MG63 (cell line): ENCODE results near the gene REXO5. TPM values are rescaled to one million over a fixed set of nuclear protein-coding genes. Genes with fewer than 3 reads are reported as not detected.
"Not testable (repeated sequence)": the region's sequence is repeated elsewhere in the genome, so short reads cannot be mapped to it uniquely, and the experiment has no call there.

Experiments used
- DNase-seq: peaks from one replicate; pipeline ENCODE4 v3.0.0-alpha.2; 2020
- H3K27me3 ChIP-seq: fragments of 250-450 bp; sonication (Bioruptor Pico); 2 replicates; pipeline ENCODE4 v1.5.1; 2020; ENCODE audit warnings: mild to moderate bottlenecking, moderate library complexity
- H3K36me3 ChIP-seq: fragments of 250-450 bp; sonication (Bioruptor Pico); 2 replicates; pipeline ENCODE4 v1.5.1; 2020; ENCODE audit warnings: mild to moderate bottlenecking, moderate library complexity
- H3K4me3 ChIP-seq: fragments of 250-450 bp; sonication (Bioruptor Pico); 2 replicates; pipeline ENCODE4 v1.5.1; 2020; ENCODE audit warnings: mild to moderate bottlenecking, moderate library complexity
- H3K9me3 ChIP-seq: fragments of 250-450 bp; sonication (Bioruptor Pico); 2 replicates; pipeline ENCODE4 v1.5.1; 2020; ENCODE audit warnings: mild to moderate bottlenecking, moderate library complexity
- total RNA-seq: library from RNA; depleted of rRNA; stranded (reverse); fragments of >200 nt; shearing (Covaris generic); gene quantifications from 2 replicates; pipeline ENCODE4 v1.2.3, GENCODE V29; 2014; ENCODE audit warnings: low replicate concordance

Gene REXO5
- total RNA-seq, 1 experiment from 2014 or later: 16.2 TPM

DNA sequence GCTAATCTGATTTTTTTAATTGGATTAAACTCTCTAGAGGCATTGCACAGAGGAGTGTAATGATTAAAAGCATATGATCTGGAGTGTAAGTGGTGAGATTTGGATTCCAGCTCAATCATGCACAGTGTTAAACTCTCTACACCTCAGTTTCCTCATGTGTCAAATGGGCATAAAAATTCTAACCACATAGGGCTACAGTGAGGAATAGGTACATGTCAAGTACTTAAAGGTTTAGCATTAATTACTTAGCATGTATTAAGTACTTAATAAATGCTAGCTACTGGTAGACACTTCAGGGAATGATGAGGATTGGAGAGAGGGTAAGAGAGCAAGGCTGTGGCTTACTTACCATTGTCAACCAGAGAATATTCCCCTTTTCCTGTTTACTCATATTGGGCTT is 17.2 kb upstream of the REXO5 start:
- no peak overlapping the region for H3K4me3 ChIP-seq
- DNase-seq: no peak
- no peaks in the 10 kb centered on the region for H3K9me3 ChIP-seq

DNA sequence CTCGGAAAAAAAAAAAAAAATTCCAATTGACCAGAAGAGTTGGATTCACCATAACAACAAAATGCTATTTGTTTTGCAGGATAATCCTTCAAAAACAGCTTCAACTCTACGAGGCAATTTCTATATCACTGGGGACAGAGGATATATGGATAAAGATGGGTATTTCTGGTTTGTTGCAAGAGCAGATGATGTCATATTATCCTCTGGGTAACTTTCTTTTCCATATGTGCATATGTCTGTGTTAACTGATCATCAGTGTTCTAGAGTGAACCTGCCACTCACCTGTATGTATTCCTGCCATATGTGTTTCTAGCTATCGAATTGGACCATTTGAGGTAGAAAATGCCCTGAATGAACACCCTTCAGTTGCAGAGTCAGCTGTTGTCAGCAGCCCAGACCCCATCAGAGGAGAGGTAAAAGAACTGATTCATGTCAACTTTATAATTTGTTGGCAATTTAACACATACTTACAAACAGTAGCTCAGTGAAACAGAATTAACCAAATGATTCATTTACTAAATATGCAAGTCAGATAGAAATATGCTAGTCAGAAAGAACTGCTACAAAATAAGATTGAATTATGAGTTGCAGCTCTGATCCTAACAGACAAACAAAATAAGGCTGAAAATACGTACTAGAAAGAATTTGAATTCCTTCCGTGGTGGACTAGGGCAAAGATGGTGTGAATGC is 14.3 kb upstream of the REXO5 start:
- no peaks in the 10 kb centered on the region for H3K27me3 ChIP-seq
- no peak overlapping the region for H3K4me3 ChIP-seq
- H3K9me3 ChIP-seq: no peaks in the 10 kb centered on the region
- DNase-seq: peak; percentile 23
- peaks cover 6% of the 10 kb centered on the region for H3K36me3 ChIP-seq

More for the DNA sequence above, 17.2 kb upstream of the REXO5 start:
- H3K27me3 ChIP-seq: no peaks in the 10 kb centered on the region
- H3K36me3 ChIP-seq: no peaks in the 10 kb centered on the region

DNA sequence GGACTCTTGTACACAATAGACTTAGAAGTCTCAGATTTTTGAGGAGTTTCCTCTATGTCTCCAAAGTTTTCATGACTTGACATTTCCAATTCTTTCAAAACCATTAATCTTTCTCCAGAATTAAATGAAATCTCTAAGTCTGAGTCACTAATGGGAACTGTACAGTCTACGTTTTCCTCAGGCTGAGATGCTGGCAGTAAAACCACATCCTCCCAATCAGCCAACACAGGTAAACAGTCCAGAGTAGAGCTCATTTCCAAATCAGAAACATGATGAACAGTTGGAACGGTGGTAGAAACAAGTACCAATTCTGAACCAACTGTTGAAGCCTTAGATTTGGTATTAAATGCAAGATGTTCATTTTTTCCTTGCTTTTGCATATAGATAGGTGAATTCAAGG is 8.0 kb upstream of the REXO5 start:
- H3K4me3 ChIP-seq: no peak overlapping the region
- peaks cover 39% of the 10 kb centered on the region for H3K36me3 ChIP-seq
- no peak for DNase-seq
- H3K9me3 ChIP-seq: no peaks in the 10 kb centered on the region
- no peaks in the 10 kb centered on the region for H3K27me3 ChIP-seq

DNA sequence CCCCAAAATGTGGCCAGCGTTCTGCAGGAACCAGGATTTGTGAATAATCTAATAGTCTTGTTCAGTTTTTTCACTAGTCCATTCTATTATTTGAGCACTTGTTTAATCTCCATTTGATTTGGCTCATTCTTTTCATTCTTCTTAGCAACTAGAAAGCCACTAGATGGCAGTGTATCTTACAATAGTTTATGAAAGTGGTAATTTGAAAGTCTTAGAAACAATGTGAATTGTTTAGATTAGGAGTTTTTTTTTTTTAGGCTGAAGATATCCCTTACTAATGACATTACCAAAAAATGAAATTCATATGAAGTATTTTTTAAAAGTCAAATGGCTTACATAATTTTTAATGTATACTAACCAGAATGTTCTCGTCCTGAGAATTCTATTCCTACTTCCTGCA is 6.7 kb upstream of the REXO5 start:
- no peaks in the 10 kb centered on the region for H3K9me3 ChIP-seq
- H3K4me3 ChIP-seq: no peak overlapping the region
- DNase-seq: no peak
- H3K27me3 ChIP-seq: no peaks in the 10 kb centered on the region
- peaks cover 39% of the 10 kb centered on the region for H3K36me3 ChIP-seq

DNA sequence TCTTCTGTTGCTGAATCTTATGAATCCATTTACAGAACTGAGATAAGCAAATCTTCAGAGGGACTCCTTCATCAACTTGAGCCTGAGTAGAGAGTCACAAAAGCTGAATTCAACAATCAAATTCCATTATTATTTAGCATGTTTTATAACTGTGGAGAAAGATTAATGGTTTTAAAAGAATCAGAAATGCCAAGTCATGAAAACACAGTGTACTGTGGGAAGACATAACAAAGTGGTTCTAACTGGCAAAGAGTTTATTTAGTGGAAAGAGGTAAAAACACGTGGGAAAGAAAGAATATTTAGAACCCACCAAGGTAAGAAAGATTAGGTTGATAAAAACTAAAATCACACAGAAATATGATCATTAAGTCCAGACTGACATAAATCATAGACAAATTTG is 5.0 kb upstream of the REXO5 start:
- Histone ChIP-seq H3K36me3 (peaks cover 39% of the 10 kb centered on the region), H3K9me3 (no peaks in the 10 kb centered on the region), H3K4me3 (no peak overlapping the region), H3K27me3 (no peaks in the 10 kb centered on the region)
- DNase-seq: no peak

DNA sequence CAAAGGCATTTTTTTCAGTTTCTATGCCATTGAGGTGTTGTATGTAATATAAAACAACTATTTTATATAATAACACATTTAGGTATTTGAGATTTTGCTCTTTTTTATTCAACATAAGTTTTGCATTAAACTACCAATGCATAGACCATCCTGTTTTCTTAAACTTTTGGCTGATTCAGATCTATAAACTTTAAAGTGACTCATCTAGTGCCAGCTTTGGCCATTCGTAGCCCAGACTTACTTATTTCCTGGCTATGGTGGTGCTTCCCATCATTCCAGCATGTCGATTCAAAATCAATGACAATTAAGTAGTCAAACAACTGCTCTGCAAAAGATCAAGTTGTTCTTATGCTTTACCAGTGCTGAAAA is 3.2 kb upstream of the REXO5 start:
- no peak overlapping the region for H3K4me3 ChIP-seq
- H3K36me3 ChIP-seq: peaks cover 27% of the 10 kb centered on the region
- H3K9me3 ChIP-seq: no peaks in the 10 kb centered on the region
- peak; percentile 10 for DNase-seq
- H3K27me3 ChIP-seq: no peaks in the 10 kb centered on the region

- no peak for DNase-seq
- Histone ChIP-seq H3K4me3 (no peak overlapping the region), H3K36me3 (peaks cover 21% of the 10 kb centered on the region), H3K27me3 (no peaks in the 10 kb centered on the region), H3K9me3 (no peaks in the 10 kb centered on the region)
Observed at GRCh38 chr16:20803561-20804214, 2.6 kb upstream of the REXO5 start.

DNA sequence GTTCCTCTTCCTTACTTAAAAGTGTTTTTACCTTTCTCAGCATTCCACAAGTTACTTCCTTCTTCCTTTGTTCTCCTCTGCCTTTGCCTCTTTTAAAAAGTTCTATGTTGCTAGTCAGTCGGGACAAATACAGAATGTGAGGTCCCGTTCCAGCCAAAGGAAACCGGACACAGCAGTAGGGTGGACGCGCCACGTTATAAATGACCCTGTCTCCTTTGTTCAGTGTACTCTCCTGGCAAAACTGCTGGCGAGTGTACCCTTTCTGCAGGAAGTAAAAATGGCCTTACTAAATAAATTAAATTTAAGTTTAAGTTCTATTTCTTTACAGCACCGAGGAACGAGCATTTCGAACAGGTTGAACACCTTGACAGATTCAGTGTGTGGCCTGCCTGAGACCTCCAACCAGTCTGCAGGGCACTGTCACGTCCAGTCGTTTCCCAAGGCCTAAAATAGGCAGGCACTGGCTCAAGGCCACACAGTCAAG is 601 bp upstream of the REXO5 start:
- Histone ChIP-seq H3K4me3 (peak overlapping the region; percentile 77), H3K36me3 (peaks cover 19% of the 10 kb centered on the region)
- H3K9me3 ChIP-seq, DNase-seq, H3K27me3 ChIP-seq: not testable (repeated sequence)

- Histone ChIP-seq H3K27me3 (no peaks in the 10 kb centered on the region), H3K36me3 (peaks cover 7% of the 10 kb centered on the region), H3K9me3 (no peaks in the 10 kb centered on the region), H3K4me3 (peak overlapping the region; percentile 77)
- DNase-seq: no peak
Observed at GRCh38 chr16:20807862-20808261, 1.5 kb downstream of the REXO5 start.

DNA sequence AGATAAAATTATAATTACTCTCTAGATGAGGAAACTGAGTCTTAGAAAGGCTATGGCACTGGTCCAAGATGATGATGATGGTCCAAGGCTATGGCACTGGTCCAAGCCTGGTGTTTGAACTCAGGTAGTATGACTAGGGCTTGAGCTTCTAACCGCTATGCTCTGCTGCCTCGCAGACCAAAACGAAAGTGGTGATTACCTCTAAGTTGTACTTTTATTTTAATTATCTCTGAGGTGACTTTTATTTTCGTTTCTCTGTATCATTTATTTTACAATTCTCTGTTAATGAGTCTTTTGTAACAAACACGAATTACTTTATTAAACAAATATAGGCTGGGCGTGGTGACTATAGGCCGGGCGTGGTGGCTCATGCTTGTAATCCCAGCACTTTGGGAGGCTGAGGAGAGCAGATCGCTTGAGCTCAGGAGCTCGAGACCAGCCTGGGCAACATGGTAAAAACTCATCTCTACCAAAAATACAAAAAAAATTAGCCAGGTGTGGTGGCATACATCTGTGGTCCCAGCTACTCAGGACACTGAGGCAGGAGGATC is 5.6 kb downstream of the REXO5 start:
- no peak for DNase-seq
- no peaks in the 10 kb centered on the region for H3K9me3 ChIP-seq
- H3K27me3 ChIP-seq: no peaks in the 10 kb centered on the region
- no peak overlapping the region for H3K4me3 ChIP-seq
- H3K36me3 ChIP-seq: peaks cover 21% of the 10 kb centered on the region

- DNase-seq: no peak
- H3K9me3 ChIP-seq: no peaks in the 10 kb centered on the region
- H3K27me3 ChIP-seq: no peaks in the 10 kb centered on the region
- no peak overlapping the region for H3K4me3 ChIP-seq
- H3K36me3 ChIP-seq: peaks cover 22% of the 10 kb centered on the region
Observed at GRCh38 chr16:20812510-20812909, 6.2 kb downstream of the REXO5 start.

DNA sequence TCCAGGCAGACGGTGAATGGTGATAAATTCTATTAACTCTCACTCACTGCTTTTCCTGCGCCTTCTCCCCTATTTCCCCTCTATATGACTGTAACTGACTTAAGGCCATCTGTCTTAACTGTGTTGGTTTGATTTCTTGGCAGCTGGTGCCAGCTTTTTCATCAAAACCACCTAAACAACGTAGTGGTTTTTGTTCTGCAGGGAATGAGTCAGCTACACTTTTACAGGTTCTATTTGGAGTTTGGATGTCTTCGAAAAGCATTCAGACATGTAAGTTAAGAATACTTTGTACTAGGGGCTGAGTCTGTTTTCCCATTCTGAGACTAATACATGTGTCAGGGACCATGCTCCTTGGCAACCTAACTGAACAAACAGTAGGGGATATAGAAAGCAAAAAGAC is 8.5 kb downstream of the REXO5 start:
- Histone ChIP-seq H3K36me3 (peaks cover 33% of the 10 kb centered on the region), H3K9me3 (no peaks in the 10 kb centered on the region), H3K4me3 (no peak overlapping the region), H3K27me3 (no peaks in the 10 kb centered on the region)
- no peak for DNase-seq

DNA sequence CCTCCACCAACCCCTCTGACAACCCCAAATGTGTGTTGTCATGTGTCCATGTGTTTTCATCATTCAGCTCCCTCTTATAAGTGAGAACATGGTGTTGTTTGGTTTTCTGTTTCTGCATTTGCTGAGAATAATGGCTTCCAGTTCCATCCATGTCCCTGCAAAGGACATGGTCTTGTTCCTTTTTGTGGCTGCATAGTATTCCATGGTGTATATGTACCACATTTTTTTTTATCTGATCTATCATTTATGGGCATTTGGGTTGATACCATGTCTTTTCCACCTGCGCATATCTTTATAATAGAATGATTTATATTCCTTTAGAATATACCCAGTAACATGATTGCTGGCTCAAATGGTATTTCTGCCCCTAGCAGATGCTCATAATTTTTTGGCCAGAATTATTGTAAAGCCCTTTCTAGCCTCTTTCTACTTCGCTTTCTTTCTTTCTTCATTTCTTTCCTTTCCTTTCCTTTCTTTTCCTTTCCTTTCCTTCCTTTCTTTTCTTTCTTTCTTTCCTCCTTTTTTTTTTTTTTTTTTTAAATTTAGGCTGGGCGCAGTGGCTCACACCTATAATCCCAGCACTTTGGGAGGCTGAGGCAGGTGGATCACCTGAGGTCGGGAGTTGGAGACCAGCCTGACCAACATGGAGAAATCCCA is 12.7 kb downstream of the REXO5 start:
- H3K9me3 ChIP-seq: no peaks in the 10 kb centered on the region
- H3K27me3 ChIP-seq: no peaks in the 10 kb centered on the region
- peaks cover 54% of the 10 kb centered on the region for H3K36me3 ChIP-seq
- no peak overlapping the region for H3K4me3 ChIP-seq
- no peak for DNase-seq

DNA sequence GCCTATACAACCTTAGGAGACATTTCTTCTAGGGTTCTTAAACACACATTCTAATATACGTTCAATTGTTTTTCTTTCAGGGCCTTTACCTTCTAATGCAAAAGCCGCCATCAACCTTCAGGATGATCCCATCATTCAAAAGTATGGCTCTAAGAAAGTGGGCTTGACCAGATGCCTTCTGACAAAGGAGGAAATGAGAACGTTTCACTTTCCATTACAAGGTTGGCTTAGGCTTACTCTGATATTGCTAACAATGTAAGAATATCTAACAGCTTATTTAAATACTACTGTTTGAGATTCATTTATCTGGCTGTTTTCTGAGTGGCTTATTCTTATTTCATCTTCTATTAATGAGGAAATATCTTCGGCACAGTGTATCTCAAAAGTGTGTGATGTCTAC is 15.4 kb downstream of the REXO5 start:
- no peak for DNase-seq
- Histone ChIP-seq H3K27me3 (no peaks in the 10 kb centered on the region), H3K36me3 (peaks cover 61% of the 10 kb centered on the region), H3K9me3 (no peaks in the 10 kb centered on the region), H3K4me3 (no peak overlapping the region)

GRCh38 chr16:20822521-20823325 is 16.4 kb downstream of the REXO5 start:
- DNase-seq: no peak
- no peak overlapping the region for H3K4me3 ChIP-seq
- no peaks in the 10 kb centered on the region for H3K27me3 ChIP-seq
- peaks cover 69% of the 10 kb centered on the region for H3K36me3 ChIP-seq
- H3K9me3 ChIP-seq: no peaks in the 10 kb centered on the region

GRCh38 chr16:20826039-20826566 is 19.8 kb downstream of the REXO5 start:
- H3K4me3 ChIP-seq: no peak overlapping the region
- H3K9me3 ChIP-seq: no peaks in the 10 kb centered on the region
- H3K27me3 ChIP-seq: no peaks in the 10 kb centered on the region
- peaks cover 65% of the 10 kb centered on the region for H3K36me3 ChIP-seq
- no peak for DNase-seq
